GM21526 (cell line): ENCODE data around the gene YTHDC2.
A peak's percentile ranks its signal among the peaks of the same experiment; 100 is the strongest.
"Not testable (repeated sequence)": the region's sequence is repeated elsewhere in the genome, so short reads cannot be mapped to it uniquely, and the experiment has no call there.

Source experiments
- ATAC-seq: cut with Tn5 transposase; IDR thresholded peaks from one replicate; pipeline ENCODE4 v1.9.1; 2021; ENCODE audit warnings: moderate library complexity; ENCODE audit not compliant: unreplicated experiment, low FRiP score

The YTHDC2 gene

DNA sequence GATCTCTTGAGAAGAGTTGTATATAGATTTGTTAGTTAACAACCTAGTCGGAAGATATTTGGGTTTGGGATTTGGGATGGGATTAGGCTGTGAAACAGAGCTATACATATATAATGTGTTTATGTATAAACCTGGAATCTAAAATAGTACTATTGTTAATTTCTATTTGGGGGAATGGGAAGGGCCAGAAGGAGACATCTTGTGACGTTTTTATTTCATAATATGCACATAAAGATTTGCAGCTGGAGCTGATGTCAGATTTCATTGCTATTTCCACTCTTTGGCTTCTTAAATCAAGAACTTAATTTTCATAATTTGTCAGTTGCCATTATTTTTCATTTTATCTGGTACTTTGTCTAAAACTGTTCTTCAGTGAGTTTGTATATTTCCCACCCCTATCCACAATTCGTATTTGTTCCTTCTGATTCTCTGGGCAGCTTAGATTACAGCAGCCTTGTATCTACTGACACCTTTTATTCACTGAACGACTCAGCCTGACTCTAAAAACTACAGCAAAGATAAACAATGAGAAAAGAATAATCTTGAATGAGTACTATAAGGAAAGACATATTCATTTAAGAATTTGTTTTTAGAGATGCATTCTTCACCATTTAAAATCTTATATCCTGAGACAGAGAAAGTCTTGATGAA lies 86.9 kb downstream of the YTHDC2 start:
- no peak for ATAC-seq

DNA sequence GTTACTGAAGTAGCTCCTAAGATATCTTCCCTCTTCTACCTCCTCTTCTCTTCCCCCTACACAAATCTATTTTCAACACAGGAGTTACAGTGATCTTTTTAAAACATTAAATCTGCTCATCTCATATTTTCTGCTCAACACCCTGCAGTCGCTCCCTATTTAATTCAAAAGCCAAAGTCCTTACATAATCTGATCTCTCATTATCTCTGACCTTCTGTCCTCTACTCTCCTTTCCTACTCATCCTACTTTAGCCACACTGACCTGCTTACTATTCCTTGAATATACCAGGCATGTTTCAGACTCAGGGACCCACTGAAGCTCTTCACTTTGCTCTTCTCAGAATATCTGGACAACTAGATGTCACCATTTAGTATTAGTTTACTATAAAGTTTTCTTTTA lies 87.9 kb downstream of the YTHDC2 start:
- ATAC-seq = no peak

DNA sequence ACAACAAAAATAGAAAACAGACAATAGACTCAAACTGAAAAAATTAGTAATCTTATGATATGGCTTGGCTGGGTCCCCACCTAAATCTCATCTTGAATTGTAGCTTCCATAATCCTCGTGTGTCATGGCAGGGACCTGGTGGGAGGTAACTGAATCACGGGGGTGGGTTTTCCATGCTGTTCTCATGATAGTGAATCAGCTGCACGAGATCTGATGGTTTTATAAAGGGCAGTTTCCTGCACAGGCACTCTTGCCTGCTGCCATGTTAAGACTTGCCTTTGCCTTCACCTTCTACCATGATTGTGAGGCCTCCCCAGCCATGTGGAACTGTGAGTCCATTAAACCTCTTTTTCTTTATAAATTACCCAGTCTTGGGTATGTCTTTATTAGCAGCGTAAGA lies 89.8 kb downstream of the YTHDC2 start:
- ATAC-seq = not testable (repeated sequence)

DNA sequence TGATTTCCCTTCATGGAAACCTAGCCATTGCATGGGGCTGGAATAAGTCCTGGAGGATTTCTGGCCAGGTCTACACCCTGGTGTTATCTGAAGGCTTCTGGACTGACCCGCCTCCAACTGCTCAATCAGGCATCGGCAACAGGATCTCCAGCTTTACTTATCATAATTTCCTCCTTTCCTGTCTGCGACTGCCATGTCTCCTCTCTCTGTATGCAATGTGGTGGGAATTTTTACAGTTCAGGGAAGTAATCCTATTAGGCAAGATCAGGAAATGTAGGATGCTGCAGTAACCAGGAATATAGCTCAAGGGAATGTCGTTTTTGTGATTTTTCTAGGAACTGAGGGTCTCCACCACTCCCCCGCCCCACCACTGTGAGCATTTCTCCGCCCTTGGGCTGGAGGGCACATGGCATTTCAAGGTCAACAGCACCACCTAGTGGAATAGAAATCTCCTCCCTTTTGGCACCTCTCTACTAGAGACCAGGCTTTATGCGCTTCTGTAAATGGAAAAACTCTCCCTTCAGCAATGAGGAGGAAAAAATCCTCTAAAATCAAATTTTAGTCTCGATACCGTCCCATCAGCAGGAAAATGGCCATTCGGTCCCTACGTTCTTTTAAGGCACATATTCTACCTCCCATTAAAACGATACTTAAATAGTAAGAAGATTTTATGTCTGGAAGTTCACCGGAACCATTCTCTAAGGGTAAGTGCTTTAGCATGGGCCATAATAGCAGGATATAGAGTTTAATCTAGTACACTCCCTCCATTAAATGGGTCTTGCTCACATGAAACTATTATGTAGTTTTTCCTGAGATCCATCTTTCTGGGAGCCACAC lies 93.0 kb downstream of the YTHDC2 start:
- ATAC-seq = peak; percentile 80

DNA sequence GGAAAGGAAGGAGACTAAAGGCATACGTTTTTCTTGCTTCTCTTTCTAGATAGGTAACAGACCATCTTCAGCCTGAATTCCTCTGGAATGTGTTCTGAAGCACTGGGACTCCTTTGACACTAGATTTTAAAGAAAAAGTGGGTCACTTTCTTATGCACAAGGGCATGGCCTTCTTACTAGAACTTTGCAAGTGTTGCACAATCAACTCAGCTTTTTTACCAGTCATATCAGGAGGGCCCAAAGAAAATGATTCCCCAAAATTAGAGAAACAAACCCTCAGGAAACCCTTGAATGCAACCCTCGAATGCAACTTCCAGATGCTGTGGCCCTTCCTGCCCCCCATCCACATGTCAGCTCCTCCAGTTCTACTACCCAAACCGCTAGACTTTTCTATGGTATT lies 93.9 kb downstream of the YTHDC2 start:
- no peak for ATAC-seq

DNA sequence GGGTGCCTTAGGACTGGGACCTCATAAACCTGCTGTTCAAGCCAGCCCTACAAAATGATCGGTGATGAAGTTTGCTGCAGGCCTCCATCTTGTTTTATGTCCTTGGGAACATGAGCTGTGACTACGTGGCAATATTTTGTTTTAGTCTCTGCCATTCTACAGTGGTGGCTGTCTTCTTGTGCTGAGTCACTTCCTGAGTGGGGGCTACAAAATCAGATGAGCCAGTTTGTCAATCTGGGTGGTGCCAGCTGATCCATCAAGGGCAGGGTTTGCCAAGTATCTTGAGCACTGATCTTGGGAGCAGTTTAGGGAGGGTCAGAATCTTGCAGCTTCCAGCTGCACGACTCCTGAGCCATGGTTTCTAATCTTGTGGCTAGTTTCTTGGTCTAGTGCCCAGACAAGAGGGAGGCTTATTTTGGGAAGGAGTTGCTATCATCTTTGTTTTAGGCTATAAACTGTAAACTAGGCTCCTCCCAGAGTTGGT lies 94.7 kb downstream of the YTHDC2 start:
- no peak for ATAC-seq

DNA sequence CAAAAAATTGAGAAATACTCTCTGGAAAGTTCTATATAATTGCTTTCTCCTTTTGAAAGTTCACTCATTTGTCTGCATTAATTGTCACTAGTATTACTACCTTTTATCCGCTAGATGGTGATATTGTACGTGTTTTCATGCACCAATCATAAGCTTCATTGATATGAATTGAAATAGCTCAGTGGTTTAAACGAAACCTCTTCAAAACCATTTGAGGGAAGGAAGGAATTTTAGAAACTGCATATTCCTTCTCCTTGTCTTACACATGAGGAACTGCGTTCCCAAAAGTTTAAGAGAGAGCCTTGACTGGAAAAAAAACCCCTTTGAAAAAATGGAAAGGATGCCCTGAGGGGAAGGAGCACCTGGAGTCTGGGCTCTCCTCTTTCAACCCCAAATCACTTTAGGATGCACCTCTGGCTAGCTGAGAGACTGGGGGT lies 98.6 kb downstream of the YTHDC2 start:
- peak; percentile 86 for ATAC-seq

DNA sequence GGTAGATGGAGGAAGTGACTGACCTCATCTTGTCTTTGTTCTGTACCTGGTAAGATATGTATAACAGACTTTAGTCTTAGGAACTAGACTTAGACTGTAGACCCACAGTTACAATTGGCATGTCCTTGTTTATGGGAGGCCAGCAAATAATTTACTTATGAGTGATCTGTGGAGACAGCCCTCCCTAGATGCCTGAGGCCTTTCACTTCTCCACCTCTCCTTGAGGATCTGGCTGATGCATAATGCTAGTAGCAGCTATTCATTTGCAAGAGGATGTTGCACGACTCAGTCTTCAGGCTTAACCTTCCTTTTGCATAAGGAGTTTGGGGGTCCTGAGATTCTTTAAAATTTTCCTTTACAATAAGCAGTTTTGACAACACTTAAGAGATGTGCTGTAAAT lies 100.7 kb downstream of the YTHDC2 start:
- no peak for ATAC-seq

DNA sequence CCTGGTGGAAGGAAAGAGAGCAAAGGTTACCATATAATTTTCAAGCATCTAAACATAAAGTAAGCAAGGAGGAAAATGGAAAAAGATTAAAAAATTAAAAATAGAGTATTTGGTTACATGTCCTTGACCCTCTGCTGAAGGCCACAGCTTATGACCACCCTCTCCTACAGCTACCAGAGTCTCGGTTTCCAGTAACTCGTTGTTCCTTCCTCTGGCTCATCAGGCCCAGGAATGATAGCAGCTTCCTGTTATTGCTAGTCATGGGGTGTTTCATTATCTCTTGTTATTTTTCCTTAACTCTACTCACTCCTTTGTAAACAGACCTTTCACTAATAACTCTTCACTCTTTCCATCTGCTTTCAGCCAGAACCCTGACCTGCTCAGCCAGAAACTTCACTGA lies 102.2 kb downstream of the YTHDC2 start:
- ATAC-seq = no peak

DNA sequence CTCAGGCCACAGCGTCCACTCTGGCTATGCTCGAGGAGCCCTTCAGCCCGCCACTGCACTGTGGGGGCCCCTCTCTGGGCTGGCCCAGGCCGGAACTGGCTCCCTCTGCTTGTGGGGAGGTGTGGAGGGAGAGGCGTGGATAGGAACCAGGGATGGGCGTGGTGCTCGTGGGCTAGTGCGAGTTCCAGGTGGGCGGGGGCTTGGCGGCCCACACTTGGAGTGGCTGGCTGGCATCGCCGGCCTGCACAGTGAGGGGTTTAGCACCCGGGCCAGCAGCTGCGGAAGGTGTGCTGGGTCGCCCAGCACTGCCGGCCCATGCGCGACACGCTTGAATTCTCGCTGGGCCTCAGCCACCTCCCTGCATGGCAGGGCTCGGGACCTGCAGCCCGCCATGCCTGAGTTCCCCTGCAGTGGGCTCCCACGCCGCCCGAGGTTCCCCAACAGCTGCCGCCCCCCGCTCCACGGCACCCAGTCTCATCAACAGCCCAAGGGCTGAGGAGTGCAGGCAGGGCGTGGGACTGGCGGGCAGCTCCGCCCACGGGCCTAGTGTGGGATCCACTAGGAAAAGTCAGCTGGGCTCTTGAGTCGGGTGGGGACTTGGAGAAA lies 103.8 kb downstream of the YTHDC2 start:
- ATAC-seq = no peak

DNA sequence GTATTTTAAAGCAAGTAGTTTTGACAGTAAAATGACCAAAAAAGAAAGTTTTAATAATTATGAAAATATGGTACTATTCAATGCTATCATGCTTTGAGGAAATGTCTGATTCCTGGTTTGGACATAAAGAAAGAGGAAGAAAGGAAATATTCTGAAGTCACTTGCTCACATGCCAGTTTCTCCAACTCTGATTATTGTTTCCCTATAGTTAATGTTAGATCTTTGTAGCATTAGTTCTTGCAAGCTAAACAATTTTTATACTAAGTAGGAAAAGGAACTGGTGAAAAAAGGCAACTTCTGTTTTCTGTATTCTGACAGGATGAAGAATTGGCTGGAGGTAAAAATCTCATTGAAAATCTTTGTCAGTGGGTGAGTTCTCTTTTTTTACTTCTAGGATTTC lies 119.5 kb downstream of the YTHDC2 start:
- ATAC-seq = no peak

DNA sequence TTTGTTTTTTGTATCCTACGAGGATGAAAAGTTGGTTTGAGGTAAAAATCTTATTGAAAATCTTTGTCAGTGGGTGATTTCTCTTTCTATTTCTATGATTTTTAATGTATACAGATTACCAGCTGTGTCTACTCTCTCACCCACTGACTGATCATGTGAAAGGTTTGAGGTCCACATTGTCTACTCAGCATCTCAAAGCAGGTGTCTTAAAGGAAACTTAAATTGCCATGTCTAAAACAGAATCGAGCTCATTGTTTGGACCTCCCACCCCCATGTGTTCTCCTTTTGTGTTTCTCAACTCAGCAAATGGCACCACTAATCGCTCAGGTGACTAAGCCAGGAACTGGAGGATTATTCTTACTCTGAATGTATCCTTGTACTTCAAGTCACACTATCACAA lies 121.5 kb downstream of the YTHDC2 start:
- no peak for ATAC-seq

DNA sequence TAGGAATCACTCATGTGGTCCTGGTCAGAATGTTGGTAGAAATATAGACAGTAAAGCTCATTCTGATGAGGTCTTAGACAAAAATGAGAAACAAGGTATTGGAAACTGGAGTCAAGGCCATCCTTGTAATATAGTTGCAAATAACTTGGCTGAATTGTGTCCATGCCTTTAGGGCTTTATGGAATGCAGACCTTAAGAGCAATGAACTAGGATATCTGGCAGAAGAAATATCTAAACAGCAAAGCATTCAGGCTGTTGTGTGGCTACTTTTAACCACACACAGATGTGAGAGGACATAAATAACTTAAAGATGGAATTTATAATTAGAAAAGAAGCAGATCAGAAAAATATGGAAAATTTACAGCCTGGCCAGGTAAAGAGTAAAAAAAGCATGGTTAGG lies 128.2 kb downstream of the YTHDC2 start:
- no peak for ATAC-seq
